ENCODE data around the gene ANKRD17. TPM values are rescaled to one million over a fixed set of nuclear protein-coding genes. Genes with fewer than 3 reads are reported as not detected.

Gene ANKRD17
- polyA plus RNA-seq, 1 donor from 2014 or later, result 30.4 TPM

GRCh38 chr4:73131281-73131680, 127.3 kb downstream of the ANKRD17 start:
- Histone ChIP-seq H3K9me3 (ENCODE audit: low read length) (no peaks in the 10 kb centered on the region), H3K36me3 (ENCODE audit: insufficient read depth, low read length) (peaks cover 10% of the 10 kb centered on the region), H3K27me3 (ENCODE audit: insufficient read depth, low read depth, low read length) (no peaks in the 10 kb centered on the region), H4K20me1 (ENCODE audit: insufficient read depth) (no peaks in the 10 kb centered on the region), H3K27ac (ENCODE audit: low read length) (no peak overlapping the region), H3F3A (ENCODE audit: insufficient read depth, low read length, poor library complexity, severe bottlenecking) (no peaks in the 10 kb centered on the region), H2AFZ (ENCODE audit: low read depth, low read length) (no peak overlapping the region), H3K4me3 (ENCODE audit: low read length) (no peak overlapping the region), H3K4me2 (ENCODE audit: low read length) (no peak overlapping the region), H3K9me2 (ENCODE audit: insufficient read depth, low read length) (no peaks in the 10 kb centered on the region), H3K79me2 (replicated peaks; ENCODE audit: insufficient read depth, low read length) (no peaks in the 10 kb centered on the region), H3K9ac (ENCODE audit: low read length) (no peak overlapping the region)
- TF ChIP-seq POLR2AphosphoS5 (IDR thresholded peaks at IDR 0.05), result no peak
- no peak for TF ChIP-seq EZH2 (IDR thresholded peaks at IDR 0.05; ENCODE audit: borderline replicate concordance, insufficient read depth, low read length, poor library complexity, severe bottlenecking)
- TF ChIP-seq RAD21 (conservative IDR thresholded peaks at IDR 0.05), result no peak
- no peak for TF ChIP-seq MXI1 (conservative IDR thresholded peaks at IDR 0.05; ENCODE audit: poor library complexity, severe bottlenecking)
- no peak for TF ChIP-seq REST (IDR thresholded peaks at IDR 0.05; ENCODE audit: borderline replicate concordance)
- no peak for TF ChIP-seq TAF1 (IDR thresholded peaks at IDR 0.05; ENCODE audit: low read depth)
- no peak for TF ChIP-seq CTCF (IDR thresholded peaks at IDR 0.05; ENCODE audit: poor library complexity, severe bottlenecking)
- no peak for TF ChIP-seq SMC3 (conservative IDR thresholded peaks at IDR 0.05; ENCODE audit: poor library complexity)
- TF ChIP-seq EP300 (conservative IDR thresholded peaks at IDR 0.05; ENCODE audit: poor library complexity, severe bottlenecking), result no peak

GRCh38 chr4:73129319-73129718, 129.3 kb downstream of the ANKRD17 start:
- H4K20me1 ChIP-seq (ENCODE audit: insufficient read depth), result no peaks in the 10 kb centered on the region
- H3K4me2 ChIP-seq (ENCODE audit: low read length), result no peak overlapping the region
- no peak overlapping the region for H3K4me3 ChIP-seq (ENCODE audit: low read length)
- peaks cover 14% of the 10 kb centered on the region for H3K36me3 ChIP-seq (ENCODE audit: insufficient read depth, low read length)
- H3K9me2 ChIP-seq (ENCODE audit: insufficient read depth, low read length), result no peaks in the 10 kb centered on the region
- no peaks in the 10 kb centered on the region for H3K9me3 ChIP-seq (ENCODE audit: low read length)
- H3K9ac ChIP-seq (ENCODE audit: low read length), result no peak overlapping the region
- no peaks in the 10 kb centered on the region for H3K27me3 ChIP-seq (ENCODE audit: insufficient read depth, low read depth, low read length)
- no peak overlapping the region for H2AFZ ChIP-seq (ENCODE audit: low read depth, low read length)
- H3F3A ChIP-seq (ENCODE audit: insufficient read depth, low read length, poor library complexity, severe bottlenecking), result no peaks in the 10 kb centered on the region
- H3K79me2 ChIP-seq (replicated peaks; ENCODE audit: insufficient read depth, low read length), result no peaks in the 10 kb centered on the region
- TF ChIP-seq TAF1 (IDR thresholded peaks at IDR 0.05; ENCODE audit: low read depth), result no peak
- TF ChIP-seq EP300 (conservative IDR thresholded peaks at IDR 0.05; ENCODE audit: poor library complexity, severe bottlenecking), result no peak
- TF ChIP-seq POLR2AphosphoS5 (IDR thresholded peaks at IDR 0.05), result no peak
- no peak for TF ChIP-seq MXI1 (conservative IDR thresholded peaks at IDR 0.05; ENCODE audit: poor library complexity, severe bottlenecking)
- TF ChIP-seq SMC3 (conservative IDR thresholded peaks at IDR 0.05; ENCODE audit: poor library complexity), result no peak
- TF ChIP-seq EZH2 (IDR thresholded peaks at IDR 0.05; ENCODE audit: borderline replicate concordance, insufficient read depth, low read length, poor library complexity, severe bottlenecking), result no peak
- TF ChIP-seq REST (IDR thresholded peaks at IDR 0.05; ENCODE audit: borderline replicate concordance), result no peak
- no peak for TF ChIP-seq CTCF (IDR thresholded peaks at IDR 0.05; ENCODE audit: poor library complexity, severe bottlenecking)
- TF ChIP-seq RAD21 (conservative IDR thresholded peaks at IDR 0.05), result no peak
- no peak overlapping the region for H3K27ac ChIP-seq (ENCODE audit: low read length)
